Esophagus muscularis mucosa (tissue), 4 donors: Measurements from ENCODE around the gene RPP25. TPM values are rescaled to one million over a fixed set of nuclear protein-coding genes. Genes with fewer than 3 reads are reported as not detected.

Experiments used
- DNase-seq: peaks from one replicate; pipeline ENCODE4 v3.0.0-alpha.2; 2017; ENCODE audit errors: extremely low spot score
- H3K27ac ChIP-seq, 4 donors: fragments of 200-600 bp; sonication (generic); replicated peaks in 1 of 4; 1 replicate in 3 of 4; 2 replicates in 1 of 4; pipeline ENCODE4 v1.5.1; 2016 to 2019; ENCODE audit warnings: mild to moderate bottlenecking in 1 of 4
- H3K27me3 ChIP-seq, 4 donors: fragments of 200-600 bp; sonication (generic); one replicate each; pipeline versions ENCODE4 v1.5.1 to v1.6.0; 2016 to 2019
- H3K36me3 ChIP-seq, 4 donors: fragments of 200-600 bp; sonication (generic); one replicate each; pipeline ENCODE4 v1.5.1; 2016 to 2019
- H3K4me1 ChIP-seq, 4 donors: fragments of 200-600 bp; sonication (generic); one replicate each; pipeline ENCODE4 v1.5.1; 2016 to 2019
- H3K4me3 ChIP-seq, 4 donors: fragments of 200-600 bp; sonication (generic); 1 replicate in 2 of 4; 2 replicates in 2 of 4; pipeline ENCODE4 v1.5.1; 2016 to 2019; ENCODE audit warnings: mild to moderate bottlenecking in 4 of 4, moderate library complexity in 1 of 4
- H3K9me3 ChIP-seq, 4 donors: fragments of 200-600 bp; sonication (generic); 1 replicate in 3 of 4; 2 replicates in 1 of 4; pipeline ENCODE4 v1.5.1; 2016 to 2019
- EP300 ChIP-seq: sonication (generic); formaldehyde crosslinking; IDR thresholded peaks from one replicate; pipeline ENCODE4 v1.6.1; 2017; ENCODE audit warnings: antibody characterized with exemption
- POLR2A ChIP-seq: fragments of 450-650 bp; IDR thresholded peaks from one replicate; pipeline ENCODE4 v1.6.1; 2017; ENCODE audit warnings: antibody characterized with exemption, moderate library complexity, mild to moderate bottlenecking, low read depth
- POLR2AphosphoS5 ChIP-seq, 2 donors: sonication (generic); formaldehyde crosslinking; IDR thresholded peaks; one replicate each; pipeline ENCODE4 v1.6.1; 2017; ENCODE audit warnings: antibody characterized with exemption in 2 of 2
- WGBS: methylation state at CpG from one replicate; pipeline ENCODE4 v1.1.5; 2018; 5-methylcytosine and 5-hydroxymethylcytosine counted together
- intact Hi-C: fragments of 100-400 bp; cut with DNase I; formaldehyde crosslinking; loops from one replicate; pipeline ENCODE4 v1.15.1; 2023
- small RNA-seq, 3 donors: library from RNA; depleted of rRNA; stranded (forward); fragments of <200 nt; gene quantifications; one replicate each; pipeline ENCODE3, GENCODE V24; 2016
- total RNA-seq, 4 donors: library from RNA; depleted of rRNA; stranded (reverse); fragments of >200 nt; gene quantifications; one replicate each; pipeline versions ENCODE4 v1.1.0 to v1.2.1, GENCODE V29; 2016
- TF ChIP-seq, protein P1 (sequence below), 3 experiments: fragments of 200-600 bp in 2 of 3; fragments of 450-650 bp in 1 of 3; sonication (generic) in 2 of 3; IDR thresholded peaks; one replicate each; pipeline ENCODE4 v1.5.1; 2017 to 2019; ENCODE audit warnings: antibody characterized with exemption in 3 of 3, mild to moderate bottlenecking in 2 of 3, moderate library complexity in 1 of 3

RPP25 gene
- total RNA-seq, 4 donors from 2014 or later: 4.2 to 7.2 (median 7.0) TPM

DNA sequence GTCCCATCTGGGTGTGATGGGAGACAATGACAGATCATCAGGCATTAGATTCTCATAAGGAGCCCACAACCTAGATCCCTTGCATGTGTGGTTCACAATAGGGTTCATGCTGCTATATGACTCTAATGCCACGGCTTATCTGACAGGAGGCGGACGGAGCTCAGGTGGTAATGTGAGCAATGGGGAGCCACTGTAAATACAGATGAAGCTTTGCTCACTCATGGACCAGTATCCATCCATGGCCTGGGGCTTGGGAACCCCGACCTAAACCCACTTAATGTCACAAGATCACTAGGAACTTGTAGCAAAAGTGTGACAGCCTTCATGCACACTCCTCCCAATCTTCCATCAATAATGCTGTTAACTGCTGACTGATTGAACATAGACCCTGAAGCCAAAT is 47.9 kb downstream of the RPP25 start:
- peaks cover 20 to 28% (median 25%) of the 10 kb centered on the region in 4 donors for H3K4me1 ChIP-seq
- intact Hi-C loops: no loop called here
- DNase-seq: no peak
- H3K4me3 ChIP-seq: no peak overlapping the region
- no peak overlapping the region for H3K27ac ChIP-seq
- H3K27me3 ChIP-seq: no peaks in the 10 kb centered on the region
- TF ChIP-seq POLR2A: no peak
- WGBS: 97% methylated on average over 4 of the region's 4 CpGs
- H3K36me3 ChIP-seq: peaks cover 22 to 42% (median 38%) of the 10 kb centered on the region in 4 donors
- no peaks in the 10 kb centered on the region for H3K9me3 ChIP-seq

GRCh38 chr15:74907163-74907870 is 49.3 kb downstream of the RPP25 start:
- Histone ChIP-seq H3K36me3 (peaks cover 17 to 45% (median 37%) of the 10 kb centered on the region in 4 donors), H3K4me1 (peaks cover 20 to 32% (median 28%) of the 10 kb centered on the region in 4 donors), H3K27ac (peak overlapping the region; percentile 95 to 98 (median 95)), H3K9me3 (no peaks in the 10 kb centered on the region), H3K27me3 (no peaks in the 10 kb centered on the region), H3K4me3 (peak overlapping the region; percentile 84 to 99 (median 93))
- intact Hi-C loops: no loop called here
- WGBS: 43% methylated on average over 8 of the region's 8 CpGs
- DNase-seq: no peak
- no peak for TF ChIP-seq EP300
- TF ChIP-seq POLR2A: no peak
- TF ChIP-seq, protein P1, sequence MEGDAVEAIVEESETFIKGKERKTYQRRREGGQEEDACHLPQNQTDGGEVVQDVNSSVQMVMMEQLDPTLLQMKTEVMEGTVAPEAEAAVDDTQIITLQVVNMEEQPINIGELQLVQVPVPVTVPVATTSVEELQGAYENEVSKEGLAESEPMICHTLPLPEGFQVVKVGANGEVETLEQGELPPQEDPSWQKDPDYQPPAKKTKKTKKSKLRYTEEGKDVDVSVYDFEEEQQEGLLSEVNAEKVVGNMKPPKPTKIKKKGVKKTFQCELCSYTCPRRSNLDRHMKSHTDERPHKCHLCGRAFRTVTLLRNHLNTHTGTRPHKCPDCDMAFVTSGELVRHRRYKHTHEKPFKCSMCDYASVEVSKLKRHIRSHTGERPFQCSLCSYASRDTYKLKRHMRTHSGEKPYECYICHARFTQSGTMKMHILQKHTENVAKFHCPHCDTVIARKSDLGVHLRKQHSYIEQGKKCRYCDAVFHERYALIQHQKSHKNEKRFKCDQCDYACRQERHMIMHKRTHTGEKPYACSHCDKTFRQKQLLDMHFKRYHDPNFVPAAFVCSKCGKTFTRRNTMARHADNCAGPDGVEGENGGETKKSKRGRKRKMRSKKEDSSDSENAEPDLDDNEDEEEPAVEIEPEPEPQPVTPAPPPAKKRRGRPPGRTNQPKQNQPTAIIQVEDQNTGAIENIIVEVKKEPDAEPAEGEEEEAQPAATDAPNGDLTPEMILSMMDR (IDR thresholded peaks at IDR 0.05): no peak
- no peak for TF ChIP-seq POLR2AphosphoS5 (IDR thresholded peaks at IDR 0.05)

DNA sequence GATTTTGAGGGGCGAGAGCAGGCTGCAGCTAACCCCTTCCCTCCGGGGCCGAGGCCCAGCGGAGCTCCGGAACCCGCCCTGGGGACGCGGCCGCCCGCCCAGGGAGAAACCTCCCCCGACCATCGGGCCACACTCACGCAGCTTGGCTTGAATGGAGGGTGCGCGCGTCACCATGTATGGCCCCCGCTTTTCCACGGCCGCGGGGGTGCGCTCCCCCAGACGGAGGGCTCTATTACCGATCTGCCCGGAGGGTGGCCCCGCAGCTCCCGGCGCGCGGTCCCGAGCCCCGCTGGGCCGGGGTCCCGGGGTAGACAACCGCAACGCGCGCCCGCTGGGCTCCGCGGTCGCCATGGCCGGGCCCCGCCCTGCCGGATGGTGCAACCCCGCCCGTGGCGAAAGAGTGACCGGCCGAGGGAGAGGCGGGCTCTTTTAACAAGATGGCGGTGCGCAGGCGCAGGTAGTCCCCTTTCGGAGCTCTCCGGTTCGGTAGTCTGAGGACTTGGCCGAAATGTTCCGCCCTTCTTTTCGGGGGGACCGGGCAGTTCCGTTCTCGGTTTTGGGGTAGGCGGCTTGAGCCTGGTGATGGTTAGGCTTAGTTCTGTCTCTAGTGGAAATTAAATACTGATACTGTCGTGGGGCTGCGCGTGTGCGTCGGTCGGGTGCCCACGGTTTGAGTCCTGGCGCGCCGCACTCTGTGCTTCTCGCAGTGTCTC is 50.0 kb downstream of the RPP25 start, which contains the start of gene FAM219B:
Gene FAM219B (minus strand): TSS at position 402 of the 713 bp plus-strand sequence. CDS start 51 bp downstream, at position 351.
- peak; percentile 97 for DNase-seq
- H3K36me3 ChIP-seq: peaks cover 14 to 45% (median 36%) of the 10 kb centered on the region in 4 donors
- 3% methylated on average over 20 of the region's 74 CpGs for WGBS
- peaks cover 20 to 40% (median 34%) of the 10 kb centered on the region in 4 donors for H3K4me1 ChIP-seq
- TF ChIP-seq EP300: no peak
- peak; percentile 92 to 93 for TF ChIP-seq POLR2AphosphoS5 (IDR thresholded peaks at IDR 0.05)
- TF ChIP-seq, protein P1 (IDR thresholded peaks at IDR 0.05): peak in 1 of 3 experiments; percentile 9
- TF ChIP-seq POLR2A: peak; percentile 85
- peak within 1 kb of the TSS; percentile 95 to 98 (median 95) for H3K27ac ChIP-seq
- peak within 1 kb of the TSS; percentile 84 to 99 (median 93) for H3K4me3 ChIP-seq
- intact Hi-C loops: no loop called here
- H3K27me3 ChIP-seq: no peaks in the 10 kb centered on the region
- H3K9me3 ChIP-seq: no peaks in the 10 kb centered on the region

GRCh38 chr15:74906067-74906449 is 50.5 kb downstream of the RPP25 start:
- no peak for DNase-seq
- Histone ChIP-seq H3K36me3 (peaks cover 12 to 45% (median 36%) of the 10 kb centered on the region in 4 donors), H3K27ac (peak overlapping the region; percentile 95 to 98 (median 95)), H3K4me1 (peaks cover 25 to 45% (median 39%) of the 10 kb centered on the region in 4 donors), H3K9me3 (no peaks in the 10 kb centered on the region), H3K4me3 (peak overlapping the region; percentile 84 to 99 (median 93)), H3K27me3 (no peaks in the 10 kb centered on the region)
- WGBS: 3% methylated on average over 7 of the region's 20 CpGs
- intact Hi-C loops: no loop called here
- TF ChIP-seq POLR2A: no peak
- TF ChIP-seq EP300: no peak
- peak in 1 of 2 donors; percentile 3 for TF ChIP-seq POLR2AphosphoS5 (IDR thresholded peaks at IDR 0.05)

Small RNA genes lying within 50 kb of the gene (small RNA-seq; reads per million reads assigned to genes)
- 0 reads per million in 3 donors for gene RF00019

Other genes with a start within 250 kb of the RPP25 start
- gene CYP1A1, start 231.2 kb downstream of the RPP25 start, total RNA-seq: 1 to 10 TPM in 2 of 4 donors, not detected in 2; 1.5 to 2.5 TPM
- not detected for gene CYP1A2, start 207.9 kb downstream of the RPP25 start, total RNA-seq
- 10 to 100 TPM; 14.0 to 28.7 (median 21.9) TPM for gene CSK, start 174.7 kb downstream of the RPP25 start, total RNA-seq
- under 1 TPM in 1 of 4 donors, not detected in 3; 0.66 TPM for gene LMAN1L, start 143.9 kb downstream of the RPP25 start, total RNA-seq
- gene CPLX3, start 130.1 kb downstream of the RPP25 start, total RNA-seq: under 1 TPM in 1 of 4 donors, not detected in 3; 0.33 TPM
- 10 to 100 TPM; 24.5 to 49.2 (median 35.4) TPM for gene ULK3, start 113.6 kb downstream of the RPP25 start, total RNA-seq
- 100 to 1,000 TPM in 2 of 4 donors, 10 to 100 TPM in 2; 57.3 to 125 (median 94.9) TPM for gene SCAMP2, start 83.4 kb downstream of the RPP25 start, total RNA-seq
- gene MPI, start 66.7 kb downstream of the RPP25 start, total RNA-seq: 10 to 100 TPM; 37.4 to 50.7 (median 44.0) TPM
- gene FAM219B, start 49.9 kb downstream of the RPP25 start, total RNA-seq: 10 to 100 TPM; 60.8 to 92.0 (median 84.3) TPM
- gene COX5A, start 18.7 kb downstream of the RPP25 start, total RNA-seq: 10 to 100 TPM; 58.6 to 86.2 (median 75.5) TPM
- gene SCAMP5, start 38.8 kb upstream of the RPP25 start, total RNA-seq: 1 to 10 TPM; 3.3 to 6.4 (median 4.3) TPM
- 1 to 10 TPM; 6.4 to 8.9 (median 7.4) TPM for gene PPCDC, start 66.8 kb upstream of the RPP25 start, total RNA-seq
- gene C15orf39, start 245.1 kb upstream of the RPP25 start, total RNA-seq: 10 to 100 TPM in 3 of 4 donors, 1 to 10 TPM in 1; 7.5 to 17.7 (median 13.4) TPM